GM21576 (cell line): ENCODE data around the gene UBR2.
"Not testable (repeated sequence)": the region's sequence is repeated elsewhere in the genome, so short reads cannot be mapped to it uniquely, and the experiment has no call there.

Source experiments
- ATAC-seq: cut with Tn5 transposase; IDR thresholded peaks from one replicate; pipeline ENCODE4 v1.9.1; 2021; ENCODE audit warnings: mild to moderate bottlenecking, moderate library complexity; ENCODE audit not compliant: unreplicated experiment

UBR2 gene

DNA sequence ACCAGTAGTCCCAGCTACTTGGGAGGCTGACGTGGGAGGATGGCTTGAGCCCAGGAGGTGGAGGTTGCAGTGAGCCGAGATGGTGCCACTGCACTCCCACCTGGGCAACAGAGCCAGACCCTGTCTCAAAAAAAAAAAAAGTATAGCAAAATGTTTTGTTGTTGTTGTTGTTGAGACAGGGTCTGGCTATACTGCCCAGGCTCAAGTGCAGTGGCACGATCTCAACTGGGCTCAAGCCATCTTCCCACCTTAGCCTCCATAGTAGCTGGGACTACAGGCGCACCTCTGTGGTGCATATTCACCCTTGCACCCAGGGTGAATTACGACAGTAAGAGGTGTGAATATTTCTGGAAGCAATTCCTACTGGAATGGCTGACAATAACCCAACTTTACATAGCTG, 11.4 kb upstream of the UBR2 start:
- no peak for ATAC-seq

DNA sequence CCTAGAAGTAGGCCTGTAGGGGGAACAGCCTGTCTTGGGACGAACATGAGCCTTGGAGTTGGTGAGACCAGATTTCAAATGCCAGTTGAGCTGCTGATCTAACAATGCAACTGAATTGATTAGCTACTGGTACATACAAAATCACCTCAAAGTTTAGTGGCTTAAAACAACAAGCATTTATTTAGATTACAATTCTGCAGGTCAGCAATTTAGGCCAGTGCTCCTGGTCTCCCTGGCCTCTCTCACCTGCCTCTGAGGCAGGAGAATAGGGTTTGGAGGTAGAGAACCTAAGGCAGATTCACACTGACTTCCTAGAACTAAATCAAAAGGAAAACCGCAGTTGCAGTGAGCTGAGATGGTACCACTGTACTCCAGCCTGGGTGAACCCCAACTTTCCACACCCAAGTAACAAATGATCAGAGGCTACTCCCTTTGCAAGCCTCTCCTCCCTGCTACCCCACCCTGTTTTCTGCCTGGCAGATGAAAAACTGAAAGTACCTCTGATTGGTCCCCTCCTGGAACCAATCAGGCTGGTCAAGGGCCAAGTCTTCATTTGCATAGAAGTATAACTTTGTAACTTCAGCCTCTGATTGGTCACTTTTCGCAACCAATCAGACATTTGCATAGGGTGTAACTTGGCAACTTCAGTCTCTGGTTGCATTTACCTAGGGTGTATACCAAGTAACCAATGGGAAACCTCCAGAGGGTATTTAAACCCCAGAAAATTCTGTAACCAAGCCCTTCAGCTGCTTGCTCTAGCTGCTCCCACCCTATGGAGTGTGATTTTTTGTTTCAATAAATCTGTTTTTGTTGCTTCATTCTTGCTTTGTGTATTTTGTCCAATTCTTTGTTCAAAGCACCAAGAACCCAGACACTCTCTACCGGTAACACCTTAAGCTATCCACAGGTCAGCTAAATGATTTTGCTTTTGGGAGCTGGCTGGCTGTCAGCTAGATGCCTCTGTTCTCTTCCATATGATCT, 8.1 kb upstream of the UBR2 start:
- ATAC-seq: no peak

DNA sequence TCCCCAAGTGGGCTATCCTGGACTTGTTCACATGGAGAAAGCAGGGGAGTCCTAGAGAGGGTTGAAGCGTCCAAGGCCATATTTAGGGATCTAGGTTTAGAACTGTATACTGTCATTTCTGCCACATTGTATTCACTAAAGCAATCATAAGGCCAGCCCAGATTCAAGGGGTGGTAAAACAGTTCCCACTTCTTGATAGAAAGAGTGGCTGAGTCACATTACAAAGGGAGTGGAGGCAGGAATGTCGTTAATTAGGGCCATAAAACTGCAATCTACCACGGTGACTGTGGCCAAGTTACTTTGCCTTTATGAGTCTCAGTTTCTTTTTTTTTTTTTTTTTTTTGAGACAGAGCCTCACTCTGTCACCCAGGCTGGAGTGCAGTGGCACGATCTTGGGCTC, 7.4 kb upstream of the UBR2 start:
- ATAC-seq: no peak

DNA sequence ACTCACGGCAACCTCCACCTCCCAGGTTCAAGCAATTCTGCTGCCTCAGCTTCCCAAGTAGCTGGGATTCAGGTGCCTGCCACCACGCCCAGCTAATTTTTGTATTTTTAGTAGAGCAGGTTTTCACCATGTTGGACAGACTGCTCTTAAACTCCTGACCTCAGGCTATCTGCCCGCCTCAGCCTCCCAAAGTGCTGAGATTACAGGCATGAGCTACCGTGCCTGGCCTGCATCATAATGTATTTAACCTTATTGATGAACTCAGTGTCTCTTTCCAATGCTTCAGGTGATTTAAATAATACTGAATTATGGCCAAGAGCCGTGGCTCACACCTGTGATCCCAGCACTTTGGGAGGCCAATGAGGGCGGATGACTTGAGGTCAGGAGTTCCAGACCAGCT, 4.6 kb upstream of the UBR2 start:
- ATAC-seq: not testable (repeated sequence)

DNA sequence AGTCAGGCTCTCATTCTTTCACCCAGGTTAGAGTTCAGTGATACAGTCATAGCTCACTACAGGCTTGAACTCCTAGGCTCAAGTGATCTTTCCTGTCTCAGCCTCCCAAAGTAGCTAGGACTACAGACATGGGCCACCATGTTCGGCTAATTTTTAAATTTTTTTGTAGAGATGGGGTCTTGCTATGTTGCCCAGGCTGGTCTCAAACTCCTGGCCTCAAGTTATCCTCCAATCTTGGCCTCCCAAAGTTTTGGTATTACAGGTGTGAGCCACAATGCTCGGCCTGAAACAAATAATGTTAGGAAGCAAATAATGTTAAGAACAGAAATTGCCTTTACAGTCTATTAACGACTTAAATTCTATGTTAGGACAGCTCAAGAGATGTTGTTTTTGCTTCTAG, 1.8 kb upstream of the UBR2 start:
- no peak for ATAC-seq

DNA sequence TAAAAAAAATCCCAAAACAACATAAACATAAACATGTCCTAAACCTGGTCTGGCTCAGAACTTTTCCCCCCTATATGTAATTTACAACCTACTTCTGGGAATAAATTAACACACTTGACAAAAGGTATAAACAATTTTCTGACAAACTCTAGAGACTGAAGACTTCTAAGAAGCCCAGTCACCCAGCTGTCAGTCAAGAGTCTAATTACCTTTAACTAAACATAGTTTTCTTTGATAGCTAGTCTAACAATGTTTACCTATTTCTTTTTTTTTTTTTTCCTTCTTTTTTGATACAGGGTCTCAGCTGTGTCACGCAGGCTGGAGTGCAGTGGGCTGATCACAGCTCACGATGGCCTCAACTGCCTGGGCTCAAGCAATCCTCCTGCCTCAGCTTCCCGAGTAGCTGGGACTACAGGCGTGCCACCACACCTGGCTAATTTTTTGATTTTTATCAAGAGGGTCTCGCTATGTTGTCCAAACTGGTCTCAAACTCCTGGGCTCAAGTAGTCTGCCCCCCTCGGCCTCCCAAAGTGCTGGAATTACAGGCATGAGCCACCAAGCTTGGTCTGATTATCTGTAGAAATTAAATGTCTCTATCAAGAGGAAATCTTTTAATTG, 932 bp upstream of the UBR2 start:
- ATAC-seq: no peak

DNA sequence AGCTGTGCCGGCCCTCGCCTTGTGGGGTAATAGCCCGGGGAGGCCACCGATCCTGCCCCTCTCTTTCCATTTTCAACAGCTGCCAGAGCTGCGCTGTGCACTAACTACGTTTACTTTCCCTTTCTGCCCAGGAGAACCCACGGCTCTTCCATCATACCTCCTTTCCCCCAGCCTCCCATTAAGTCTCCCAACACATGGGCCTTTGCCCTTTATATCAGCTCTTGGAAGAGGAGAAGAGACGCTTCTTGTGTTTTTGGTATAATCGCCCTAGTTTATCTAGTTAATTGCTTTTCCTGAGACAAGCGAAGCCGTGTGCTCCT, 637 bp downstream of the UBR2 start:
- peak; percentile 16 for ATAC-seq

DNA sequence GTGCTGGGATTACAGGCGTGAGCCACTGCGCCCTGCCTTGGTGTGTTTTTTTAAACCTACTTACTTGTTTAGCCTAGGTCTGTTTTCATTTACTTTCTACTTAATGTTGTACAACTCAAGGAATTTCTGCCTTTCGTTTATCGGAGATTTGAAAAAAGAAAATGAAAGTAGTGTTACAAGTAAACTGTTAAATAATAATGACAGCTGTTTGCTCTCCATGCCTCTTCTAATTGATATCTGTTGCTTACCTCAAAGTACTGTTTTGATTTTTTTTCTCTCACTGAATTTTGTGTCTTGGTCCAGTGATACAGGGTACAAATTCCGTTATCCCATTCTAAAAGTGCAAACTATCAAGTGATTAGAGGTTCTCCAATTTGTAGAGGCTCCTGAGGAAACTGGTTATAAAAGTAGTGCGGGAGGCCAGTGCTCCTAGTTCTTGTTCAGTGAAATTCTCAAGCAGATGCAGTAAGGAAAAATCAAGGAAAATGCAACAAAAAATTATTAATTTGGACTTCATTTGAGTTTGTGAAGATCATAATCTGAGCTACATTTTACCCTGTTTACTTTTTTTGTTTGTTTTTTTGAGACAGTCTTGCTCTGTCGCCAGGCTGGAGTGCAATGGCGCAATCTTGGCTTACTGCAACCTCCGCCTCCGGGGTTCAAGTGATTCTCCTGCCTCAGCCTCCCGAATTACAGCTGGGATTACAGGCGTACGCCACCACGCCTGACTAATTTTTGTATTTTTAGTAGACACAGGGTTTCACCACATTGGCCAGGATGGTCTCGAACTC, 2.2 kb downstream of the UBR2 start:
- no peak for ATAC-seq

DNA sequence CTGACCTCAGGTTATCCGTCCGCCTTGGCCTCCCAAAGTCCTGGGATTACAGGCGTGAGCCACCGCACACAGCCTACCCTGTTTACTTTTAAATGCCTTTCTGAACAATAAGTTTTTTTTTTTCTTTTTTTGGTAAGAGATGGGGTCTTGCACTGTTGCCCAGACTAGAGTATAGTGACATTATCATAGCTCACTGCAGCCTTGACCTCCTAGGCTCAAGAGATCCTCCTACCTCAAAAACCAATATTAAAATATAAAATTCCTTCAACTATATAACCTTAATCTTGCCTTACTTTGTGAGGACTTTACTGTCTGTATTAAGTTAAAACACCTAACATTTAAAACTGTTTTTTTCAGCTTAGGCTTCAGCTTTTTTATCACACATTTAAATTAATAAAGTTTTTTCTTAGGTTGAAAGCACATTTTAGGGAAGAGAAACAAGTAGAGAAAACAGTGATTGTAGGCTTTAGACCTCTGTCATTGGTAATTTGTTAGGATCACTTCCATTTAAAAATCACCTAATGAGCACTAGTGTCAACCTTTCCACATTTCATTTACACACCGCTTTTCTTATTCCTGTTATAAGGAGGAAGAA, 2.9 kb downstream of the UBR2 start:
- no peak for ATAC-seq

DNA sequence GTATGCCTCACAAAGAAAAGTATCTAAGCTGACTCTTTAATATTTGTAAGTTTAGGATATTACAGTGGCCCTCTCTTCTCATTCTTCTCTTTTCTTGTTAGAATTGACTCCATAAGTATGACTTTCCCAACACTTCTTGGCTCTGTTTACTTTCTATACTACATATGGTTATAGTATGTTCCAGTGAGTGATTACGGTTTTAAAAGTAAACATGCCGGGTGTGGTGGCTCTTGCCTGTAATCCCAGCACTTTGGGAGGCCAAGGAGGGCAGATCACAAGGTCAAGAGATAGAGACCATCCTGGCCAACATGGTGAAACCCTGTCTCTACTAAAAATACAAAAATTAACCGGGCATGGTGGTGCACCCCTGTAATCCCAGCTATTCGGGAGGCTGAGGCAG, 3.4 kb downstream of the UBR2 start:
- not testable (repeated sequence) for ATAC-seq

DNA sequence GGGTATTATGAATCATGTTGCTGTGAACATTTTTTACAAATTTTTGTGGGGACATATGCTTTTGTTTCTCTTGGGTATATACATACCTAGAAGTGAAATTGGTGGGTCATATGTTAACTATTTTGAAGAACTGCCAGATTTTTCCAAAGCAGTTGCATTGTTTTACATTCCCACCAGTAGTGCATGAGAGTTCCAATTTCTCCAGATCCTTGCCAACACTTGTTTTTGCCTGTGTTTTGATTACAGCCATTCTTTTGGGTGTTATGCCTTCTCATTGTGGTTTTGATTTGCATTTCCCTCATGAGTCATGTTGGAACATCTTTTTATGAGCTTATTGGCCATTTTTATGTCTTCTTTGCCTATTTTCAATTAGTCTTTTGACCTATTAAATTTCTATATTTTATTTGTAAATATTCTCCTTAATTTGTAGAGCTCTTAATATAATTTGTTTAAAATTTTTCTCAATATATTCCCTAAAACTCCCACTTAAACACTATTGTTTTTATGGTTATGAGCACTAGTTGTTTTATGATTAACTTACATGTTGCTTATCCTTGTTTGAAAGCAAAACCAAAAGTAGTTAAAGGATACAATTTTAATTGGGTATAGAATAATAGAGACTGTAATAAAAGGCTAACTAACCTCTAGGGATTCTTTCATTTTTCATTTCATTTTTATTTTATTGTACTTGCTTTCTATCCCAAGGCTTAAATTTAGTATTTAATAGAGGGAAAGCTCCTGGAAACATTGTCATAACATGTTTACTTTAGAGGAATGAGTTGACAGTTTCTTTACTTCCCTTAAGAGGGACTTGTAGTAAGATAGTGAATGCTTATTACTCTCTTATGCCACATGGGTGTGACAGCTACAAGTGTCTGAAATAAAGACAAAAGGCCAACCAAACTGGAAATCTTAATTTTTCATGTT, 5.5 kb downstream of the UBR2 start:
- ATAC-seq: no peak

DNA sequence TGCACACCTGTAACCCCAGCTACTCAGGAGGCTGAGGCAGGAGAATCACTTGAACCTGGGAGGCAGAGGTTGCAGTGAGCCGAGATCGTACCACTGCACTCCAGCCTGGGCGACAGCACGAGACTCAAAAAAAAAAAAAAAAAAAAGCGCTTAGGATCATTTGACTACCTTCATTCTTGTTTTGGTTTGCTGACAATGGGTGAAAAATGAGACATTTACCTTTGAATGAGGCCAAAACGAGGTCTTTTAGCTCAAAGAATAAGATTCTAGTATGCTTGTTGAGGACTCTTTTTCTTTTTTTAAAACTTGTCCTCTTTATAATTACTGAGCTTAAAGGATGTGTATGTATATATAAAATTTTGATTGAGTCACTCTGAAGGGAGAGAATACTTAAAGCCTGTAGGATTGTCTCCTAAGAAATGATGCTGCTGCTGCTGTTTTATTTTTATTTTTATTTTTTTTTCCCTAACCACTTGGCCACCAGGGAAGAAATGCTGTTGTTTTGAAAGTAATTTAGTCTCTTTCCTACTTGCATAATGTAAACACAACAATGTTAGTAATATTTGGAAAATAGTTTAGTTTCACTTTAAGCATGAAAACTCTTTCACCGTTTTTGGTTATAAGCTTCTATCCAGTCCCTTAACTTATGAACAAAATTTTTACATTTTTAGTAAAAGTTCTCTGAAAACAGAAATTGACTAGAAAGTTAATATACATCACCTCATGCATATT, 7.9 kb downstream of the UBR2 start:
- peak; percentile 18 for ATAC-seq

DNA sequence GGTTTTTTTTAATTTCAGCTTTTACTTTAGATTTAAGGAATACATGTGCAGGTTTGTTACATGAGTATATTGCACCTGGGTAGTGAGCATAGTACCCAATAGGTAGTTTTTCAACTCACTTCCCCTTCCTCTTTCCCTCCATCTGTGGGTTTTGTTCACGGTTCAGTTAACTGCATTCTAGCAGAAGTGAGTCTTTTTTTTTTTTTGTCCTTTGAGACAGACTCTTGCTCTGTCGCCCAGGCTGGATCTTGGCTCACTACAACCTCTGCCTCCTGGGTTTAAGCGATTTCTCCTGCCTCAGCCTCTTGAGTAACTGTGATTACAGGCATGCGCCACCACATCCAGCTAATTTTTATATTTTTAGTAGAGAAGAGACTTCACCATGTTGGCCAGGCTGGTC, 8.7 kb downstream of the UBR2 start:
- peak; percentile 77 for ATAC-seq

DNA sequence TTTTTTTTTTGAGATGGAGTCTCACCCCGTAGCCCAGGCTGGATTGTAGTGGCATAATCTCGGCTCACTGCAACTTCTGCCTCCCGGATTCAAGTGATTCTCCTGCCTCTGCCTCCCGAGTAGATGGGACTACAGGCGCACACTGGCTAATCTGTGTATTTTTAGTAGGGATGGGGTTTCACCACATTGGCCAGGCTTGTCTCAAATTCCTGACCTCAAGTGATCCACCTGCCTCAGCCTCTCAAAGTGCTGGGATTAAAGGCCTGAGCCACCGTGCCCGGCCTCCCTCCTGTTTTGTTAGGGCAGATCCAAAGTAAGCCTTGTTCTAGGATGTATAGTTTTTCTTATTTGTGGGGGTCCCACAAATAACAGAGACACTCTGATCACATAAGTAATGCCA, 12.7 kb downstream of the UBR2 start:
- not testable (repeated sequence) for ATAC-seq

DNA sequence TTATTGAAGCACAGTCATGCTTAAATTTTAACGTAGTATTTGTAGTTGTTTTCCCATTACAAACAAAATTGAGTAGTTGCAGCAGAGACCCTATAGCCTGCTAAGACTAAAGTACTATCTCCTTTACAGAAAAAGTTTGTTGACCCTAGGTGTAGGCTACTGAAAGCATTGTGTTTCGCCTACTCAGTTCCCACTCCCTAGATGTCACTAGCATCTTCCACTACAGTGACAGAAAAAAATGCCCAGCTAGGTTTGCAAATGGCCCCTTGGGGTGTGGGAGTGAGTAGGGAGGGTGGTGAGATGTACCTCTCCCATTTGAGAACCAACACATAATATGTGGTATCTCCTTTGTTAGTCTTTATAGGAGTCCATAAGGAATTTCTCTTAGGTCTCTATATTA, 34.5 kb downstream of the UBR2 start:
- no peak for ATAC-seq

DNA sequence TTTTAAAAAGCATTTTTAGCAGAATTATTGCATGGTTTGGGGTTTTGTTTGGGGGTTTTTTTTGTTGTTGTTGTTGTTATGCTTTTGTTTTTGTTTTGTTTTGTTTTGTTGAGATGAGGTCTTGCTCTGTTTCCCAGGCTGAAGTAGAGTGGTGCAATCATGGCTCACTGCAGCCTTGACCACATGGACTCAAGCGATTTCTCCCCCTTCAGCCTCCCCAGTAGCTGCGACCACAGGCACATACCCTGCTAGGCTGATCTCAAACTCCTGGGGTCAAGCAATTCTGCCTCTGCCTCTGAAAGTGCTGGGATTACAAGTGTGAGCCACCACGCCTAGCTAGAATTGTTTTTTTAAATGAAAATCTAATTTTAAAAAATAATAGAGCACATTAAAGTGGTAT, 35.7 kb downstream of the UBR2 start:
- no peak for ATAC-seq

DNA sequence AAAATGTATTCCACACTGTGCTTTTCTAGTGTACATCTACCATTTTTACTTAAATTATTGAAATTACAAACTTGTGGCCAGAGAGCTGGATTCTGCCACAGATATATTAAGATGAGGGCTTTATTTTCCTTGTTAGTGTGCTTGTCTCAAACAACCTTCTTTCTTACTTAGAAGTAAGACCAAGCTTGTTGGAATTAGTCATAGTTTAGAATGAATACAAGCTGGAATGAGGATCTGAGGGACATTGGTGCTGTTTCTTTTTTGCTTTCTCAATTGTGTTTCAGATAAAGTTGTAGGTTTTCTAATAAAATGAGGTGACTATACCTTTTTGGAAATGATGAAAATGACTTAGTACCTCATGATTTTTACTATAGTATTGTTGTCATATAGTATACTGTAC, 40.3 kb downstream of the UBR2 start:
- no peak for ATAC-seq

DNA sequence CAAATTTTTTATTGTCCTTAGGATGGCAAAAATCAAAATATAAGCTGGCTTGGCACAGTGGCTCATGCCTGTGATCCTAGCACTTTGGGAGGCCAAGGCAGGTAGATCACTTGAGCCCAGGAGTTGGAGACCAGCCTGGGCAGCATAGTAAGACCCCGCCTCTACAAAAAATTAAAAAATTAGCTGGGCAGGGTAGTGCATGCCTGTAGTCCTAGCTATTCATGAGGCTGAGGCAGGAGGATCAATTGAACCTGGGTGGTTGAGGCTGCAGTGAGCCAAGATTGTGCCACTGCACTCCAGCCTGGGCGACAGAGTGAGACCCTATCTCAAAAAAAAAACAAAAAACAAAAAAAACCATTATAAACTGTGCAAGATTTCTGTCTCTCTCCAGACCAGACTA, 40.9 kb downstream of the UBR2 start:
- ATAC-seq: not testable (repeated sequence)

DNA sequence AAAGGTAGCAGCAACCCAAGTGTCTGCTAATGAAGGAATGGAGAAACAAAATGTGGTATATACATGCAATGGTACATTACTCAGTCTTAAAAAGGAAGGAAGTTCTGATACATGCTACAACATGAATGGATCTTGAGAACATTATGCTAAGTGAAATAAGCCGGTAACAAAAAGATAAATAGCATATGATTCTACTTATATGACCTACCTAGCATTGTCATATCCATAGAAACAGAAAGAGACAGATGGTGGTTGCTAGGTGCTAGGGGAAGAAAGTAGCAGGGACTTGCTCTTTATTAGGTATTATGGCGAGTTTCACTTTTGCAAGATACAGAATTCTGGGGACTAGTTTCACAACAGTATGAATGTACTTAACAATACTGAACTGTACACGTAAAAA, 46.6 kb downstream of the UBR2 start:
- no peak for ATAC-seq

DNA sequence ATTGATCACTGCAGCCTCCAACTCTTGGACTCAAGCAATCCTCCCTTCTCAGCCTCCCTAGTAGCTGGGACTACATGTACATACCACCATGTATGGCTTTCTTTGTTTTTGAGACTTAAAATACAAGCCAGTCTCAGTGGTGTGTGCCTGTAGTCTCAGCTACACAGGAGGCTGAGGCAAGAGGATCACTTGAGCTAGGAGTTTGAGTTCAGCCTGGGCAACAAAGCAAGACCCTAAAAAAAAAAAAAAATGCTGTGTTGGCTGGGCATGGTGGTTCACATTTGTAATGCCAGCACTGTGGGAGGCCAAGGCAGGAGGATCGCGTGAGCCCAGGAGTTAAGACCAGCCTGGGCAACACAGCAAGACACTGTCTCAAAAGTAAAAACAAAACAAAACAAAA, 51.7 kb downstream of the UBR2 start:
- ATAC-seq: no peak
